Fibroblast of skin of scalp (primary cell): ENCODE data around the gene HNRNPUL2.
"Not testable (repeated sequence)": the region's sequence is repeated elsewhere in the genome, so short reads cannot be mapped to it uniquely, and the experiment has no call there.

Source experiments
- DNase-seq: peaks from one replicate; pipeline ENCODE4 v3.0.0-alpha.2; 2013

The HNRNPUL2 gene

GRCh38 chr11:62702246-62702645 is 25.0 kb downstream of the HNRNPUL2 start:
- no peak for DNase-seq

GRCh38 chr11:62694455-62695167 is 32.6 kb downstream of the HNRNPUL2 start:
- DNase-seq, result peak; percentile 76

- not testable (repeated sequence) for DNase-seq
Observed at GRCh38 chr11:62693624-62694023, 33.6 kb downstream of the HNRNPUL2 start.

DNA sequence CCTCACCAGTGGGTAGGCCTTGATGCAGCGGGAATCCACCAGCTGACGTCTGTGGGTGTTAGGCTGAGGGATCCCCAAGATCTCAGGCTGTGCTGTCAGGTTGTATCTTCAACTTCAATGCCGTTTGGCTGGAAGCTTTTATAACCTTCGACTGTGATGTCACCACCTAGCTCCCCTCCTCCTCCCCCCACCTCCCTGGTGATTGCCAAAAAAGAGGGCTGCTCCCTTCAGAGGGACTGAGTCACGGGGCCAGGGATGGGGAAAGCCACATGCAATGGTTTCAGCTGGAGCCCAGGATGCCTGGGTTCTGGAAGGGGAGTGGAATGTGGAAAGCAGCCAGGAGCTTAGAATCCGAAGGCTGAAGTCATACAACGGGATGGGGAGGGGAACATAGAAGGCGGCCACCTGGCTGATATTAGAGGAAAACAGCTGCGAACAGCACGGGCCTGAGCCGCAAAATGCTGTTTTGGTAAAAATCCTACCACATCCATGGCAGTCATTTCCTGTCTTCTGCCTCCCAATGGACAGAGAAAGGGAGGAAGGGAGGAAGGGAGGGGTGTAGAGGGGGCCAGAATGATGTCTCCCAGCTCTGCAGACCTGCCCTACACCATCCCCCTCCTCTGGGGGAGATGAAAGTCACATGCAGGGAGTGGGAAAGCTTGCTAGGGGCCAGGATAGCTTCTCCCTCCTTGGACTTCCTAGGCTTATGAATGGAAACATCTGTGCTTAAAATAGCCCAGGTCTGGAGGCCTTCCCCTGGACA is 37.7 kb downstream of the HNRNPUL2 start, which contains the start of gene LRRN4CL:
TSS of gene LRRN4CL (minus strand) at position 110 of the 763 bp plus-strand sequence. CDS start 1,022 bp downstream, outside the sequence.
- peak; percentile 93 for DNase-seq

GRCh38 chr11:62688491-62688890 is 38.8 kb downstream of the HNRNPUL2 start:
- DNase-seq, result no peak

DNA sequence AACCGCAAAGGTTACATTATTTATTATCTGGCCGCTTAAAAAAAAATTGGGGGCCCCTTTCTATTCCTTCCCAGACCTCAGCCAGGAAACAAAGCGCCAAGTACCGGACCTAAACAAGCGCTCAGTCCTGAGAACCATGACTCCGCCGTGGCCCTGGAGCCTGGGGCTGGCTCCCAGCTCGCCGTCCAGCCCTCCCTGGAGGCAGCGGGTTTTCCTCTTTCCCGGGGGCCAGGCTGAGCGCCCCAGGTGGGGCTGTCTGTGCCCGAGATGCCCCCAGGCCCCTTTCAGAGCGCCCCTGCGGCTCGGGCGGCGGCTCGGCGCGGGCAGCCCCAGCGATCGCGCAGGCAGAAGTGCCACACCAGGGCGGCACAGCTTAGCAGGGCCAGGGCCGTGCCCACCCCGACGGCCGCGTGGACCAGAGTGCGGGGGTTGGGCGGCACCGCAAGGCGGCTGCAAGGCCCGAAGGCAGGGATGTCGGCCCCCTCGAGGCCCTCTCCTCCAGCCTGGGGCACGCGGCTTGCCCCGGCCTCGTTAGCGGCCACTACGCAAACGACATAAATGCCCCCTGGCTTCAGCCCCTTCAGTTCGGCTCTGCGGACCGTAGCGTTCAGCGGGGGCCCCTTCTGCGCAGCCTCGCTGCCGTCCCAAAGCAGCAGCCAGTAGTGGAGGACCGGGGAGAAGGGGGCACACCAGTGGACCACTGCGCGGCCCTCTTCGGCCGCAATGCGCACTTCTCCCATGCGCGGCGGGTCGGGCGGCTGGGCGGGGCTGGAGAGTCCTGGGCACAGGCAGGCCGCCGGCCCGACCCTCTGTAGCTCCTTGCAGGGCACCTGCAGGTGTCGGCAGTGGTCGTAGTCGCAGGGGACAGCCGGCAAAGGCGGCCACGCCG is 39.5 kb downstream of the HNRNPUL2 start:
- DNase-seq, result no peak

DNA sequence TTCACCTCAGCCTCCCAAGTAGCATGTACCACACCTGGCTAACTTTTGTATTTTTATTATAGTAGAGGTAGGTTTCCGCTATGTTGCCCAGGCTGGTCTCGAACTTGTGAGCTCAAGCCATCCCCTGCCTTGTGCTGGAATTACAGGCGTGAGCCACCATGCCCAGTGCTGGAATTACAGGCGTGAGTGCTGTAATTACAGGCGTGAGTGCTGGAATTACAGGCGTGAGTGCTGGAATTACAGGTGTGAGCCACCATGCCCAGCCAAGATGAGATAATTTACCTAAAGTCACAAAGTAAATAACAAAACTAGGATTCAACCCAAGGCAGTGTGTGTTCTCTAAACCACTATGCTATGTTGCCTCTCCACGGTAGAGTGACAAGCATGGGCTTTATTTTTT is 44.7 kb downstream of the HNRNPUL2 start:
- DNase-seq, result no peak

DNA sequence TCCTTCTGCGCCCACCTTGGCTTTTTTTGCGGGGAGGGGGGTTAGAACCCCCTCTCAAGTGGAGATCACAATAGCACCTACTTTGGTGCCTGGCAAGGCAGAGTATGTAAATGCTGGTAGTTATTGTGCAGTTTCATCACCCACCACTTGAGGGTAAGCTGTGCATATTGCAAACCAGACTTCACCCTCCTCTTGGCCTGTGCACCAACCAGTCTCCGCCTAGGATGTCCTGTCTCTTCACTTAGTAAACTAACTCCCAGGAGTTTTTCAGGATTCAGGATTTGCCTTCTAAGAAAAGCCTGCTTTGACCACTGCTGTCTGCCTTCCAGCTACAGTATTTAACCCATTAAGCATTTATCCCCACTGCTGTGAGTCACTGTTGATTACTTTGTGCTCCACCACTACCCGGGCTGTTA is 46.4 kb downstream of the HNRNPUL2 start:
- DNase-seq, result peak; percentile 81

DNA sequence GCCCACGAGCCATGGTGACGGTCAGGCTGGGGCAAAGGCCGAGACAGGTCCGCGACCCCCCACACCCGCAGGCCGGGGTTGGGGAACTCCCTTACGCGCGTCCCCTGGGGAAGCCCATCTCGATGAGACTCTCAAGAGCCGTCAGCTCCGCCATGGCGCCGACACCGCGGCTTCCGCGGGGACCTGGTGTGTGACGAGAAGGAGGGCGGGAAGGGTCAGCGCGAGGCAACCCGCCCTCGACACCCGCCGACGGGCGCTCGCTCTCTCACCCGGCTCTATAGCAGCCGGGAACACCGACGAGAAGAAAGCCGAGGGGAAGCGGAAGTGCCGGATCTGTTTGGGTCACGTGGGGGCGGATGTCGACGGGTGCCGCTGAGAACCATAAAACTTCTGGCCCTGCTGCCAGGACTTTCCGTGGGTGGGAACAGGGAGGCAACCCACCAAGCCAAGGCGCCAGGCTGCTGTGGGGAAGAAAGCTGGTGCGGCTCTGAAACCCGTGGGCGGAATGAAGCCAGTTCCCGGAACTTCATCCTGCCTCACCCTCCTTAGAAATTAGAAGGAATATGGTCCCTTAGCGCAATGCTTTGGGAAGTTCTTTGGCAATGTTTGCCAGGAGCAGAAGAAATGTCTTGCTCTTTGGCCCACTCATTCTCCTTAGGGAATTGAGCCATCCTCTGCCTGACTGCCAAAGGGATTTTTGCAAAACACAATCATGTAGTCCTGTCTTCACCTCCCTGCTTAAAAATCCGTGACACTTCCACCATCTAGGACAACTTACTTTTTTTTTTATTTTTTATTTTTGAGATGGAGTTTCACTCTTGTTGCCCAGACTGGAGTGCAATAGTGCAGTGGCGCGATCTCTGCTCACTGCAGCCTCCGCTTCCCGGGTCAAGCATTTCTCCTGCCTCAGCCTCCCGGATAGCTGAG is 48.2 kb downstream of the HNRNPUL2 start, which contains the start of gene UBXN1:
TSS of gene UBXN1 (minus strand) at position 304 of the 927 bp plus-strand sequence. CDS start at position 154, 150 bp downstream.
- peak; percentile 91 for DNase-seq

- DNase-seq, result no peak
Observed at GRCh38 chr11:62678433-62678769, 48.9 kb downstream of the HNRNPUL2 start.

DNA sequence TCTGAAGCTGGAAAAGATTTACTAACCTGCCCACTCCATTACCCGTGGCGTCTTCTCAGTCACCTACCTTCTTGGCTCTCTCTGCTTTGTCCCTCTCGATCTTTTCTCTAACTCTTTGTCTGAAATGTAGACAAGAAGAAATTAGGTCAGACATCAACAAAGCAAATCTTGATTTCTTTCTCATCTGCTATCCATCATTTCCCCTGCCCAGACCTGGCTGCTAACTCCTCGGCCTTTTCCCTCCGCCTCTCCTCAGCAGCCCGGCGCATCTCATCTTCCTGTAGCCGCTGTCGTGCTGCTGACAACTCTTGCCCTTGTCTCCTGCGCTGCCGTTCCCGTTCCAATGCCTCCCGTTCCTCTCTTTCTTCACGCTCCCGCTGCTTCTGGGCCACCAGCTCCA is 49.5 kb downstream of the HNRNPUL2 start:
- DNase-seq, result no peak

DNA sequence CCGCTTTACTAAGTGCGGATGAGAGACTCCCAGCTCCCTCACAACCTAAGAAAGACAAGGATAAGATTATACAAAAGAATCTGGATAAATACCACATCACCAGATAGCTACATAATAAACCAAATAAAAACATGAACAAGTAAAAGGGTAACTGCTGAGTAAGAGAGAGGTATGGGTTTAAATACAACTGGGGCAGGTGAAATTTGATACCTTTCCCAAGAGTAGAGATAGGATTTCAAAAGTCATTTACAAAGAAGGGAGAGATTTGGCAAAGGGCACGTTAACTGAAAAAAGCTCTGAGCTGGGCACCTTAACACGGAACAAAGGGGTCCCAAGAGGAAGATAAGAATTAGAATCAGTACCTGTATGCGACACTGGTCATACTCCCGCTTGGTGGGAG is 50.1 kb downstream of the HNRNPUL2 start:
- no peak for DNase-seq

GRCh38 chr11:62676698-62677097 is 50.6 kb downstream of the HNRNPUL2 start:
- no peak for DNase-seq

DNA sequence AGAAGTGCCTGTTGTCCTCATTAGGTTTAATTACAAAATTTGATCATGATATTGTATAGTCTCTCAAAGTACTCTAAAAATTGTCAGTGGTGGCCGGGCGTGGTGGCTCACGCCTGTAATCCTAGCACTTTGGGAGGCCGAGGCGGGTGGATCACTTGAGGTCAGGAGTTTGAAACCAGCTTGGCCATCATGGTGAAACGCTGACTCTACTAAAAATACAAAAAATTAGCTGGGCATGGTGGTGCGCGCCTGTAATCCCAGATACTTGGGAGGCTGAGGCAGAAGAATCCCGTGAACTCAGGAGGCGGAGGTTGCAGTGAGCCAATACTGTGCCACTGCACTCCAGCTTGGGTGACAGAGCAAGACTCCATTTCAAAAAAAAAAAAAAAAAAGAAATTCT is 51.8 kb downstream of the HNRNPUL2 start:
- not testable (repeated sequence) for DNase-seq

- DNase-seq, result no peak
Observed at GRCh38 chr11:62673196-62673525, 54.1 kb downstream of the HNRNPUL2 start.

GRCh38 chr11:62671608-62672389 is 55.5 kb downstream of the HNRNPUL2 start, which contains the start of the genes LBHD1 and UQCC3:
LBHD1 (minus strand) TSS chr11:62672267; CDS start chr11:62670031, 2,236 bp downstream.
UQCC3 (plus strand) TSS chr11:62671673; CDS start chr11:62671746, 73 bp downstream.
- peak; percentile 88 for DNase-seq

DNA sequence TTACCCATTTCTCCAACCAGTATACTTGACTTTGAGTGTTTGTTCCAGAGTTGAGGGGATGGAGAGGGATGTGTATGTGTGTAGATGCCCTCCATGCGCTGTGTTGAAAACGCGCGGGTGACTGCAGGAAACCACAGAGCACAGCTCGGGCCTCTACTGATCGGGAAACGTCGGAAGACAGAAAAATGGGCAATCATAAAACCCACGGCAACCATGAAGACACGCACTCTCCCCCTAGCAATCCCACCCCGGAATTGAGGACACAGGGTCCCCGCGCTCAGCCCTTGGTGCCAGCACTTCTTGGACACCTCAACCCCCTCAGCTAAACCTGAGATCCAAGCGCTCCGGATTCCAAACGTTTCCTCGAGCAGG is 56.0 kb downstream of the HNRNPUL2 start:
- no peak for DNase-seq

- DNase-seq, result no peak
Observed at GRCh38 chr11:62669420-62670161, 57.7 kb downstream of the HNRNPUL2 start.

GRCh38 chr11:62667460-62667859 is 59.8 kb downstream of the HNRNPUL2 start:
- DNase-seq, result no peak
